CD4-positive, alpha-beta T cell treated with Interleukin-6 for 4 hours (primary cell): ENCODE data around the gene FURIN.
A peak's percentile ranks its signal among the peaks of the same experiment; 100 is the strongest.
"Not testable (repeated sequence)": the region's sequence is repeated elsewhere in the genome, so short reads cannot be mapped to it uniquely, and the experiment has no call there.

Source experiments
- DNase-seq: peaks from one replicate; pipeline ENCODE4 v3.0.0-alpha.2; 2020; ENCODE audit warnings: mixed read lengths

FURIN gene

DNA sequence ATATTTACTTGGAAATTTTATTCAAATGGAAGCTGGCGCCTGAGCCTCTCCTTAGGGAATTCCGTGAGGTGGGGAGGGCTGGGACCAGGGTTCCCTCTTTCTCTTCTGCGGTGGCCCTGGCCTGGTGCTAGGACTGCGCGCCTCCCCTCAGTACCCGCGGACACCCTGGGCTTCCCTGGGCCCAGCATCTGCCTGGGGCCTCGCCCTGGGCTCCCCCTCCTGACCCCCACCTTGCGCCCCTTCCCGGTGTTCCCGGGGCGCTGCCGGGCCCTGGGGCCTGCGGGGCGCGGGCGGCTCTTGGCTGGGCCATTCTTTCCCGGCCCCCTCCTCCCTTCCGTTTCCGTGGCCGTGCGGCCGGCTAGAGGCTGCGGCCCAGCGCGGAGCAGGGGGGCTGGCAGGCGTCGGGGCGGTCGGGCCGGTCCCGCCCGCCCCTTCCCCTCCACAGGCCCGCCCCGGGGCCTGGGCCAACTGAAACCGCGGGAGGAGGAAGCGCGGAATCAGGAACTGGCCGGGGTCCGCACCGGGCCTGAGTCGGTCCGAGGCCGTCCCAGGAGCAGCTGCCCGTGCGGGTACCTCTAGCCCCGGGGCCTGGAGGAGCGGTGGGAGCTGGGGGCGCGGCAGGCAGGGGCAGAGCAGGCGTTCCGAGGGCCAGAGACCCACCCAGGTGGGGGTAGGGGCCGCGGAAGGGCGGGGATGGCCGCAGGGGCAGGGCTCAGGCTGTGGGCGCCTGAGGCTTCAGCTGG lies 15.8 kb downstream of the FURIN start, which contains the start of gene FES:
Gene FES (plus strand): TSS at position 529 of the 743 bp plus-strand sequence. CDS start 542 bp downstream, outside the sequence.
- DNase-seq, result no peak

DNA sequence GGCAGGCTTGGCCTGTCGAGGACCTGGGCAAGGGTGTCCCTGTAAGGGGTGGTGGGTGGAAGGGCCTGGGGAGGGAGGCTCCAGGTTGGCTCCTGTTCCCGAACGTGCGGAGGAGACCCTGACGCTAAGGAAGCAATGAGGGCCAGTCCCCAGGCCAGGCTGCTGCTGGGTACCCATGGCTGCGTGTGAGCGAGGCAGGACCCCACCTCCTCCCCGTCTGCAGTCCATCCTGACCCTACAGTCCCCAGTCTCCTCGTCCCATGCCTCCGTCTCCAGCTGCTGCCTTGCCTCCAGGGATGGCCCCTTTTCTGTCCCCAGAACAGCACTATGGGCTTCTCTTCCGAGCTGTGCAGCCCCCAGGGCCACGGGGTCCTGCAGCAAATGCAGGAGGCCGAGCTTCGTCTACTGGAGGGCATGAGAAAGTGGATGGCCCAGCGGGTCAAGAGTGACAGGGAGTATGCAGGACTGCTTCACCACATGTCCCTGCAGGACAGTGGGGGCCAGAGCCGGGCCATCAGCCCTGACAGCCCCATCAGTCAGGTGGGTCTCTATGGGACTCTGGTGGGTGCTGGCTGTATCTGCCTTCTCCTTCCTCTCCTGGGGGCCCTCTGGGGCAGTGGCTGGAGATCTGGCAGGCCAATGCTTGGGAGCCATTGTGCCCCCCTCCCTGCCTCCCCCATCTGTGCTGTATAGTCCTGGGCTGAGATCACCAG lies 16.5 kb downstream of the FURIN start:
- no peak for DNase-seq

DNA sequence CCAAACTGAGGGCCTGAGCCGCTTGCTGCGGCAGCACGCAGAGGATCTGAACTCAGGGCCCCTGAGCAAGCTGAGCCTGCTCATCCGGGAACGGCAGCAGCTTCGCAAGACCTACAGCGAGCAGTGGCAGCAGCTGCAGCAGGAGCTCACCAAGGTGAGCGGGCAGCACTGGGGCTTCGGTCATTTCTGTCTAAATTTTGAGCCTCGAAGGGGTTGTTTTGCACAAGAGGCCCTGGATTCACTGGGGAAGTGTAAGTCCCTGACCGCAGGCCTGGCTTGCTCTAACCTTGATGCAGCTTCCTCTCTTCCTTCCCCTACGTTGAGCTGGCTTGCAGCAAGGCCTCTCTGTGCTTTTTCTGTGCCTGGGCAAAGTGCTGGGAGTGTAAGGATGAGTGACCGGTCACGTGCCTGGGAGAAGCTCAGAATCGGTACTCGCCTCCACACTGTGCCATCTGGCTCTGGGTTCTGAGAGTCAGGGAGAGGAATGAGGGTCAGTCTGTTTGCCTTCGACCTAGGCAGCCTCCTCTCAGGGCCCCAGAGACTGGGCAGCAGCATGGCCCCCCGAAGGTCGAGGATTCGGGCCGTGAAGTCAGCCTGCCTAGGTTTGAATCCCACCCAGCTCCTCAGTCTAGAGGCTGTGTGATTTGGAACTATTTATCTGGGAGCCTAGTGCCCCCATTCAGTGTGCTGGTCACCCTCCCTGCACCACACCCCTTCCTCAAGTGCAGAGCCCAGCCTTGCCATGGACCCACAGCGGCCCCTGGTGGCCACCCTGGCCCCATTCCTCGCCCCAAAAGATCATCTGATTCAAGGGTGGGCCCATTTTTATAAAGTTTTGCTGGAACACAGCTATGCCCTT lies 17.3 kb downstream of the FURIN start:
- peak; percentile 85 for DNase-seq

DNA sequence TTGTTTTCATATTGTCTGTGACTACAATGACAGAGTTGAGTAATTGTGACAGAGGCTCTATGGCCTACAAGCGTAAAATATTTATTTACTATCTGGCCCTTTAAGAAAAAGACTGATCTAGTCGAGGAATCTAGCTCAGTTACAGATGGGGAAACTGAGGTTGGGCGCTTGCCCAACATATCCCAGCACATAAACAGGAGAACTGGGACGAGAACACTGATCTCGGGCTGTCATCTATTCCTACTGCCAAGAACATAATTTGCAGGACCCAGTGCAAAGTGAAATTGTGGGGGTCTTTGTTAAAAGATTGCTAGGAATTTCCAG lies 17.9 kb downstream of the FURIN start:
- no peak for DNase-seq

GRCh38 chr15:90887037-90887481 lies 18.7 kb downstream of the FURIN start:
- no peak for DNase-seq

GRCh38 chr15:90889313-90889730 lies 20.9 kb downstream of the FURIN start:
- no peak for DNase-seq

GRCh38 chr15:90889736-90890456 lies 21.5 kb downstream of the FURIN start:
- DNase-seq, result no peak

GRCh38 chr15:90890839-90891238 lies 22.5 kb downstream of the FURIN start:
- no peak for DNase-seq

- no peak for DNase-seq
These were observed 23.1 kb downstream of the FURIN start for GRCh38 chr15:90891346-90891949.

DNA sequence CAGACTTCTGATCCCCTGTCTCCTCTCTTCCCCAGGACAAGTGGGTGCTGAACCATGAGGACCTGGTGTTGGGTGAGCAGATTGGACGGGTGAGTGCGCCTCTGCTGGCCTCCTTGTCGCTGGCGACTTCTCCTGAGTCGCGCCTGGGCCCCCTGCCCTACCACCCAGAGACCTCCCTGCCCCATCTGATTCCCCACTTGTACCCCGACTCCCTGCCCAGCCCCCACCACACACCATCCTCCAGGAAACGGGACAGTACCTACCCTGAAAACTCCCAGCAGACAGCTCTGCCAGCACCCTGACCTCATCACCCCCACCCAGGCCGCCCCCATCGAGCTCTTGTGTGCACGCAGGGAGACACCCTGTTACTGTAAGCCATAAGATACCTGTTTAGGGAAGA lies 23.6 kb downstream of the FURIN start:
- no peak for DNase-seq

GRCh38 chr15:90892498-90893174 lies 24.2 kb downstream of the FURIN start:
- no peak for DNase-seq

DNA sequence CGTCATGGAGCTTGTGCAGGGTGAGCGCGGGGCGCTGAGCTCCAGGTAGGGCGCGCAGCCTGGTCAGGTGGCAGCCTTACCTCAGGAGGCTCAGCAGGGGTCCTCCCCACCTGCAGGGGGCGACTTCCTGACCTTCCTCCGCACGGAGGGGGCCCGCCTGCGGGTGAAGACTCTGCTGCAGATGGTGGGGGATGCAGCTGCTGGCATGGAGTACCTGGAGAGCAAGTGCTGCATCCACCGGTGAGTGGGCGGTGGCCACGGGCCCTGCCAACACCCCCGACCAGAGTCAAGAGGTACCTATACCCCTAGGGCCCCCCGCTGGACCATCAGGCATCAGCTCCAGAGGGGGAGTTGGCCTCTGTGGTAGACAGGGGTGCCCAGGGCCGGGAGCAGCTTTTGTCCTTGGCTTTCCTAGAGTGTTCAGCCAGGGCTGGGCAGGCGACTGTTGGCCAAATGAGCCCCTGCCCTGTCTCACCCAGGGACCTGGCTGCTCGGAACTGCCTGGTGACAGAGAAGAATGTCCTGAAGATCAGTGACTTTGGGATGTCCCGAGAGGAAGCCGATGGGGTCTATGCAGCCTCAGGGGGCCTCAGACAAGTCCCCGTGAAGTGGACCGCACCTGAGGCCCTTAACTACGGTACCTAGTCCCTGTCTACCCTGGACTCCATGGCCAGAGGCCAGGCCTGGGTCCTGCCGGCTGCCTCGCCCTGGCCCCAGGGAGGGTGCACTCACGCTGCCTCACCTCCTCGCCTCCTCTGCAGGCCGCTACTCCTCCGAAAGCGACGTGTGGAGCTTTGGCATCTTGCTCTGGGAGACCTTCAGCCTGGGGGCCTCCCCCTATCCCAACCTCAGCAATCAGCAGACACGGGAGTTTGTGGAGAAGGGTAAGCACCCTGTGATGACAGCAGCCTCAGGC lies 25.0 kb downstream of the FURIN start:
- DNase-seq, result no peak

GRCh38 chr15:90895571-90896117 lies 27.3 kb downstream of the FURIN start:
- DNase-seq, result no peak

GRCh38 chr15:90897131-90897655 lies 28.8 kb downstream of the FURIN start:
- DNase-seq, result not testable (repeated sequence)

- no peak for DNase-seq
These were observed 33.0 kb downstream of the FURIN start for GRCh38 chr15:90901175-90902039.

GRCh38 chr15:90902040-90902839 lies 33.9 kb downstream of the FURIN start:
- DNase-seq, result peak; percentile 78

DNA sequence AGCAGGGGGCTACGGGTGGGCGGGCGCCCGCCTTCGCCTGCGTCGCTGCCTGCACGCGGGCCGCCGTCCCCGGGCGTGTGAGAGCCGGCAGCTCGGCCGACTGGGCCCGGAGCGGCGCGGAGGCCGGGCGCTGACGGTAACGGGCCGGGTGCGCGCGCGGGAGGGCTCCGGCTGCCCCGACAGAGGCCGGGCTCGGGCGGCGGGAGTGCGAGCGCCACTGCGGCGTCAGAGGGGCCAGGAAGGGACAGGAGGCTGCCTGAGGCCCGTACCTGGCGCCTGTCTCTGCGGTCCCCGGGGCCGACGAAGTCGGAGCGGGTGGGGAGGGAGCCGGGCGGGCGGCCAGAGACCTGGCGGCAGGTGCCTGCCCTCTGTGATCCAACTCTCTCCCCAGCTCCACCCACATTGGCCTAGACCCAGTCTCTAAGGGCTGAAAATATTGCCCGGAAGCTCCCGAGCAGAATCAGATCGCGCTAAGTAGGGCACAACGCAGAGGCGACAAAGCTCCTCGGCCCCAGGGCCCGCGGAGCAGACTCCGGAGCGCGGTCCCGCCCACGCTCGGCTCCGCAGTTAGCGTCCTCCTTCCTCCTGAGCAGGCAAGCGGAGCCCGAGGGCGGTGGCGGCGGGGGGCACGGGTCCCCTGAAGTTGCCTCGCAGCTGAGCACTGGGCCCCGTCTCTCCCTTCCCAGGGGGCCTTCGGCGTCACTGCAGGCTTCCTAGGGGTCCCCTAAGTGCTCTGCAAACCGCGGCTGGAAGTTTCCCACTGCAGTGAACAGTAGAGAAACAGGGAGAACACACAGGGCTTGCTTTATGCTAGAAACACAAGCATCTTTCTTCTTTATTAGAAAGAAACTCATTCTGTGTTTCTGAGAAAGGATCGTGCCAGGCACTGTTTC lies 34.7 kb downstream of the FURIN start, which contains the start of gene MAN2A2:
Gene MAN2A2 (plus strand): TSS at position 463 of the 893 bp plus-strand sequence. CDS start 906 bp downstream, outside the sequence.
- DNase-seq, result peak; percentile 76
